Bronchial epithelial cell (primary cell): ENCODE data around the gene POU2F3. TPM values are rescaled to one million over a fixed set of nuclear protein-coding genes. Genes with fewer than 3 reads are reported as not detected.

Experiments
- DNase-seq: peaks from one replicate; pipeline ENCODE4 v3.0.0-alpha.2; 2010; ENCODE audit warnings: low read depth
- FAIRE-seq: peaks from 2 replicates; lab custom pipeline; 2011; peaks lifted over from hg19 to GRCh38; lab: Jason Lieb, UNC
- H3K27me3 ChIP-seq: 2 replicates; pipeline ENCODE4 v1.5.1; 2011; ENCODE audit warnings: low read length; ENCODE audit not compliant: control insufficient read depth, insufficient read depth
- H3K36me3 ChIP-seq: 2 replicates; pipeline ENCODE4 v1.5.1; 2011; ENCODE audit warnings: low read length; ENCODE audit not compliant: control insufficient read depth, insufficient read depth
- H3K4me3 ChIP-seq: 2 replicates; pipeline ENCODE4 v1.5.1; 2011; ENCODE audit warnings: mild to moderate bottlenecking, low read depth, low read length, control low read depth
- CTCF ChIP-seq: IDR thresholded peaks from 2 replicates; pipeline ENCODE4 v1.5.1; 2011; ENCODE audit warnings: mild to moderate bottlenecking, moderate library complexity, low read length, control low read depth, inconsistent platforms; ENCODE audit not compliant: insufficient read depth, severe bottlenecking
- total RNA-seq: library from RNA; depleted of rRNA; stranded (reverse); fragments of >200 nt; gene quantifications from 2 replicates; pipeline ENCODE4 v1.2.1, GENCODE V29; 2014

The POU2F3 gene
- total RNA-seq, 1 donor from 2014 or later: not detected

- Histone ChIP-seq H3K36me3 (no peaks in the 10 kb centered on the region), H3K4me3 (no peak overlapping the region), H3K27me3 (no peaks in the 10 kb centered on the region)
- DNase-seq (no peak), FAIRE-seq (no peak)
- TF ChIP-seq CTCF: no peak
Measured at GRCh38 chr11:120280600-120281051, 40.7 kb downstream of the POU2F3 start.

- Histone ChIP-seq H3K27me3 (no peaks in the 10 kb centered on the region), H3K36me3 (no peaks in the 10 kb centered on the region), H3K4me3 (no peak overlapping the region)
- TF ChIP-seq CTCF: no peak
- DNase-seq (no peak), FAIRE-seq (no peak)
Measured at GRCh38 chr11:120281143-120281795, 41.3 kb downstream of the POU2F3 start.

GRCh38 chr11:120283124-120283523, 43.2 kb downstream of the POU2F3 start:
- Histone ChIP-seq H3K36me3 (no peaks in the 10 kb centered on the region), H3K4me3 (no peak overlapping the region), H3K27me3 (no peaks in the 10 kb centered on the region)
- TF ChIP-seq CTCF: no peak
- FAIRE-seq (no peak), DNase-seq (no peak)

GRCh38 chr11:120284272-120284671, 44.3 kb downstream of the POU2F3 start:
- Histone ChIP-seq H3K27me3 (no peaks in the 10 kb centered on the region), H3K4me3 (no peak overlapping the region), H3K36me3 (no peaks in the 10 kb centered on the region)
- TF ChIP-seq CTCF: no peak
- FAIRE-seq: no peak
- no peak for DNase-seq

- DNase-seq (no peak), FAIRE-seq (no peak)
- Histone ChIP-seq H3K27me3 (no peaks in the 10 kb centered on the region), H3K4me3 (no peak overlapping the region), H3K36me3 (no peaks in the 10 kb centered on the region)
- no peak for TF ChIP-seq CTCF
Measured at GRCh38 chr11:120285256-120285655, 45.3 kb downstream of the POU2F3 start.

- peaks cover 5% of the 10 kb centered on the region for H3K27me3 ChIP-seq
- no peaks in the 10 kb centered on the region for H3K36me3 ChIP-seq
- TF ChIP-seq CTCF: no peak
- FAIRE-seq: no peak
- DNase-seq: peak; percentile 40
- H3K4me3 ChIP-seq: no peak overlapping the region
Measured at GRCh38 chr11:120288021-120288420, 48.1 kb downstream of the POU2F3 start.
